ENCODE results near the gene TTC21A. TPM values are rescaled to one million over a fixed set of nuclear protein-coding genes. Genes with fewer than 3 reads are reported as not detected.

Gene TTC21A
- total RNA-seq, 1 donor from 2014 or later: 6.2 TPM

- TF ChIP-seq CTCF (IDR thresholded peaks at IDR 0.05): no peak
- no peak overlapping the region for H3K27ac Mint-ChIP-seq (ENCODE audit: unreplicated experiment)
- peak; percentile 59 for DNase-seq (ENCODE audit: low spot score)
- peaks cover 16% of the 10 kb centered on the region for H3K4me1 Mint-ChIP-seq (ENCODE audit: low read depth)
- H3K9me3 Mint-ChIP-seq (ENCODE audit: low read depth): no peaks in the 10 kb centered on the region
- H3K4me3 Mint-ChIP-seq (ENCODE audit: unreplicated experiment): no peak overlapping the region
- H3K27me3 Mint-ChIP-seq (ENCODE audit: low read depth): no peaks in the 10 kb centered on the region
- H3K36me3 Mint-ChIP-seq (ENCODE audit: low read depth): peaks cover 4% of the 10 kb centered on the region
Measured at GRCh38 chr3:39130026-39130425, 22.5 kb downstream of the TTC21A start.

- H3K4me3 Mint-ChIP-seq (ENCODE audit: unreplicated experiment): no peak overlapping the region
- H3K9me3 Mint-ChIP-seq (ENCODE audit: low read depth): no peaks in the 10 kb centered on the region
- TF ChIP-seq CTCF (IDR thresholded peaks at IDR 0.05): no peak
- H3K27ac Mint-ChIP-seq (ENCODE audit: unreplicated experiment): no peak overlapping the region
- peaks cover 4% of the 10 kb centered on the region for H3K36me3 Mint-ChIP-seq (ENCODE audit: low read depth)
- H3K27me3 Mint-ChIP-seq (ENCODE audit: low read depth): no peaks in the 10 kb centered on the region
- H3K4me1 Mint-ChIP-seq (ENCODE audit: low read depth): peaks cover 10% of the 10 kb centered on the region
- no peak for DNase-seq (ENCODE audit: low spot score)
Measured at GRCh38 chr3:39130693-39131265, 23.3 kb downstream of the TTC21A start.

DNA sequence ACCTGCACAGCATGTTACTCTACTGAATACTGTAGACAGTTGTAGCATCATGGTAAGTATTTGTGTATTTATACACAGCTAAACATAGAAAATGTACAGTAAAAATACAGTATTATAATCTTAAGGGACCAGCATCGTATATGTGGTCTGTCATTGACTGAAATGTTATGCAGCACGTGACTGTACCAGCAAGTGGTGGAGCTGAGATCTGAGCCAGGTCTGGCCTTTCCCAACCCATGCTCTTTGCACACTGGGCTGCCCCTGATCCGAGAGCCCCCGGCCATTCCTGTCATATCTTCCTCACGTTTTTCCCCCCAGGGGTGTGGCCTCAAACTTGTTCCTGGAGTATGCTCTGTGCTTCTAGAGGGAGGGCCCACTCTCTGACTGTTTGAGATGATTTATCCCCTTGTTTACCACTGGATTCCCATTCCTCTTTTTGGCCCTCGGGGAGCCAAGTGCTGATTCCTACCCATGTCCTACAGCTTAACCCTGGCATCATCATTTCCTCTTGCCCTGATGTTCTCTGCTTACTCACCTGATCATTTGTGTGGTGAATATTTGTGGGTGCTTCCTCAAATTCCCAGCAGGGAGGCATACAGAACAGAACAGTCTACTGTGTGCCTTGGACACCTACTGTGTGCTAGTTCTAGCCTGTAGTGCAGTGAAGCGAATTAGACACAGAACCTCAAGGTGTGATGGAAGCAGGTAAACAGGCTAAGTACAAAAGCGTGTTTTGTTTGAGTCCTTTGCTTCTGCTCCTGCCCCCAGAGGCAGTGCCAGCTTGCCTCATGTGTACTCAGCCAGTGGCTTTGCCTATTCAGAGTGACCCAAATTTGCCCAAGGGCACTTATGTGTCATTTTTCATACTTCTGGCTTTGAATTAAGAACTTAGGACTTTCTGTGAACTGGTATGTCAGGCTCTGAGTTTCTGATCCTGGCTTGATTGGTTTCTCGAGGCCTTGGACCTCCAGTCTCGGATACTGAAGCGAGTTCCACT, 24.9 kb downstream of the TTC21A start:
- peak; percentile 32 for DNase-seq (ENCODE audit: low spot score)
- peaks cover 4% of the 10 kb centered on the region for H3K36me3 Mint-ChIP-seq (ENCODE audit: low read depth)
- no peak overlapping the region for H3K4me3 Mint-ChIP-seq (ENCODE audit: unreplicated experiment)
- no peaks in the 10 kb centered on the region for H3K4me1 Mint-ChIP-seq (ENCODE audit: low read depth)
- no peaks in the 10 kb centered on the region for H3K27me3 Mint-ChIP-seq (ENCODE audit: low read depth)
- no peak for TF ChIP-seq CTCF (IDR thresholded peaks at IDR 0.05)
- no peaks in the 10 kb centered on the region for H3K9me3 Mint-ChIP-seq (ENCODE audit: low read depth)
- H3K27ac Mint-ChIP-seq (ENCODE audit: unreplicated experiment): no peak overlapping the region

GRCh38 chr3:39133093-39133490, 25.6 kb downstream of the TTC21A start:
- Mint-ChIP-seq H3K27ac (ENCODE audit: unreplicated experiment) (no peak overlapping the region), H3K4me3 (ENCODE audit: unreplicated experiment) (no peak overlapping the region)
- DNase-seq (ENCODE audit: low spot score): peak; percentile 49

More at GRCh38 chr3:39133093-39133490, 25.6 kb downstream of the TTC21A start:
- H3K4me1 Mint-ChIP-seq (ENCODE audit: low read depth): peaks cover 5% of the 10 kb centered on the region
- no peaks in the 10 kb centered on the region for H3K9me3 Mint-ChIP-seq (ENCODE audit: low read depth)
- H3K27me3 Mint-ChIP-seq (ENCODE audit: low read depth): no peaks in the 10 kb centered on the region
- no peak for TF ChIP-seq CTCF (IDR thresholded peaks at IDR 0.05)
- peaks cover 7% of the 10 kb centered on the region for H3K36me3 Mint-ChIP-seq (ENCODE audit: low read depth)
